ENCODE results near the gene MAN2B1. TPM values are rescaled to one million over a fixed set of nuclear protein-coding genes. Genes with fewer than 3 reads are reported as not detected.
A peak's percentile ranks its signal among the peaks of the same experiment; 100 is the strongest.

Gene MAN2B1
- total and polyA plus RNA-seq, 2 experiments from 2014 or later = 33.2 to 60.8 TPM

DNA sequence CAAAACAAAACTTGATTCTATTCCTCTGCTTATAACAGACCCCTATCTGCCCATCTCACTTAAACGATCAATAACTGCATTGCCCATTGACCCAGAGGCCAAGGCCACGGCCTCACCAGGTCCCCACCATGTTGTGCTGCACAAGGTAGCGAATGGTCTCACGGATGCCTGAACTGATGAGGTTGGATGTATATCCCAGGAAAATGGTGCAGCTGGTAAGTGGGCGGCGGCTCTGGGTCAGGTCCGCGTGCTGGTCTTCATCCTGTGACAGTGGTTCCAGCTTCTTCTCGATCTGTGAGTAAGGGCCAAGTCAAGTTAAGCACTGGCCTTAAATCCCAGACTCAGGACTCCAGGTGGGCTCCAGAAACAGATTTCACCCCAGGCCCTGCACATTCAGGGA lies 13.5 kb upstream of the MAN2B1 start:
- Mint-ChIP-seq H3K4me1 (peaks cover 2% of the 10 kb centered on the region; the same call in 2 of the 3 replicates), H3K4me3 (peak overlapping the region; percentile 92), H3K9me3 (peaks cover 4% of the 10 kb centered on the region; the same call in 1 of the 3 replicates), H3K27me3 (ENCODE audit: insufficient read depth, low read depth, poor library complexity) (peaks cover 25% of the 10 kb centered on the region), H3K27ac (no peak overlapping the region), H3K36me3 (ENCODE audit: low read depth) (peaks cover 54% of the 10 kb centered on the region)
- TF ChIP-seq EZH2 (IDR thresholded peaks at IDR 0.05; ENCODE audit: low read depth, unreplicated experiment) (no peak), POLR2AphosphoS5 (IDR thresholded peaks at IDR 0.05; ENCODE audit: low read depth) (no peak), ZNF462 (CRISPR knock-in tag; IDR thresholded peaks at IDR 0.05) (no peak), STAT1 (IDR thresholded peaks at IDR 0.05; ENCODE audit: unreplicated experiment) (no peak), CTCF (conservative IDR thresholded peaks at IDR 0.05; ENCODE audit: low read depth in 2 of 2) (no peak), ZNF331 (CRISPR knock-in tag; IDR thresholded peaks at IDR 0.05; ENCODE audit: low read depth) (no peak), EZH2phosphoT487 (IDR thresholded peaks at IDR 0.05; ENCODE audit: unreplicated experiment) (no peak), NANOG (IDR thresholded peaks at IDR 0.05; ENCODE audit: borderline replicate concordance) (no peak), CREB1 (CRISPR knock-in tag; IDR thresholded peaks at IDR 0.05; ENCODE audit: low read depth) (no peak), ZNF114 (CRISPR knock-in tag; IDR thresholded peaks at IDR 0.05) (no peak), REST (IDR thresholded peaks at IDR 0.05; ENCODE audit: unreplicated experiment) (no peak), JUNB (IDR thresholded peaks at IDR 0.05; ENCODE audit: unreplicated experiment) (no peak)
- TF ChIP-seq, protein P1, sequence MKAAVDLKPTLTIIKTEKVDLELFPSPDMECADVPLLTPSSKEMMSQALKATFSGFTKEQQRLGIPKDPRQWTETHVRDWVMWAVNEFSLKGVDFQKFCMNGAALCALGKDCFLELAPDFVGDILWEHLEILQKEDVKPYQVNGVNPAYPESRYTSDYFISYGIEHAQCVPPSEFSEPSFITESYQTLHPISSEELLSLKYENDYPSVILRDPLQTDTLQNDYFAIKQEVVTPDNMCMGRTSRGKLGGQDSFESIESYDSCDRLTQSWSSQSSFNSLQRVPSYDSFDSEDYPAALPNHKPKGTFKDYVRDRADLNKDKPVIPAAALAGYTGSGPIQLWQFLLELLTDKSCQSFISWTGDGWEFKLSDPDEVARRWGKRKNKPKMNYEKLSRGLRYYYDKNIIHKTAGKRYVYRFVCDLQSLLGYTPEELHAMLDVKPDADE (IDR thresholded peaks at IDR 0.05) = no peak
- no peaks in the 10 kb centered on the region for H3K9me2 ChIP-seq (ENCODE audit: insufficient read depth)
- peak overlapping the region; percentile 60; the same call in 1 of the 2 replicates for H3K4me3 ChIP-seq
- peaks cover 10% of the 10 kb centered on the region for H4K20me1 ChIP-seq (replicated peaks; ENCODE audit: insufficient read depth)
- H3K27me3 ChIP-seq (ENCODE audit: insufficient read depth) = no peaks in the 10 kb centered on the region
- H3K4me2 ChIP-seq = no peak overlapping the region
- H3K36me3 ChIP-seq (ENCODE audit: insufficient read depth) = peaks cover 19% of the 10 kb centered on the region; the same call in 1 of the 2 replicates
- H2AFZ ChIP-seq = no peak overlapping the region
- H3K79me2 ChIP-seq (replicated peaks; ENCODE audit: insufficient read depth) = peaks cover 9% of the 10 kb centered on the region
- ATAC-seq (no peak), DNase-seq (ENCODE audit: low spot score) (no peak)
- no peaks in the 10 kb centered on the region for H3K4me1 ChIP-seq (ENCODE audit: insufficient read depth)
- peaks cover 24% of the 10 kb centered on the region for H3F3A ChIP-seq (replicated peaks; ENCODE audit: low read depth)
- no peak overlapping the region for H3K27ac ChIP-seq (ENCODE audit: low read depth)
